A673 (cell line): ENCODE measurements around the gene USP12. TPM values are rescaled to one million over a fixed set of nuclear protein-coding genes. Genes with fewer than 3 reads are reported as not detected.

Experiments
- BruUV-seq: library from RNA; stranded (reverse); fragments of 400-500 nt; replicated peaks from 2 replicates; lab custom pipeline; 2021; lab: Mats Ljungman, UMichigan
- CTCF ChIA-PET: fragments of 300-600 bp; sonication (Branson Sonifier 250); formaldehyde crosslinking; loops from one replicate; lab custom pipeline; 2022; ENCODE audit warnings: antibody characterized with exemption; lab: Charles Lee
- POLR2A ChIA-PET: fragments of 300-600 bp; sonication (Branson Sonifier 250); formaldehyde crosslinking; loops from one replicate; lab custom pipeline; 2022; ENCODE audit warnings: antibody characterized with exemption; ENCODE audit not compliant: low non-redundant PET; lab: Charles Lee
- DNase-seq: peaks from one replicate; pipeline ENCODE4 v3.0.0-alpha.2; 2015; ENCODE audit warnings: low spot score
- H3K27ac ChIP-seq: fragments of 200-600 bp; sonication (generic); 2 replicates; pipeline ENCODE4 v1.5.1; 2016; ENCODE audit warnings: mixed run types, low read depth, mild to moderate bottlenecking, mixed read lengths, antibody characterized with exemption, low read length; ENCODE audit not compliant: poor library complexity, severe bottlenecking
- H3K27me3 ChIP-seq: fragments of 200-600 bp; sonication (generic); replicated peaks from 2 replicates; pipeline ENCODE4 v1.6.1; 2017; ENCODE audit warnings: mixed run types, low read depth, mild to moderate bottlenecking, mixed read lengths, antibody characterized with exemption, low read length; ENCODE audit not compliant: insufficient read depth, poor library complexity
- H3K36me3 ChIP-seq: fragments of 200-600 bp; sonication (generic); 2 replicates; pipeline ENCODE4 v1.6.1; 2016; ENCODE audit warnings: mixed run types, mild to moderate bottlenecking, mixed read lengths, antibody characterized with exemption, low read length; ENCODE audit not compliant: insufficient read depth, poor library complexity, severe bottlenecking
- H3K4me1 ChIP-seq: fragments of 200-600 bp; sonication (generic); 2 replicates; pipeline ENCODE4 v1.6.1; 2017; ENCODE audit warnings: mixed run types, mild to moderate bottlenecking, mixed read lengths, antibody characterized with exemption, low read length; ENCODE audit not compliant: insufficient read depth, poor library complexity, severe bottlenecking
- H3K4me3 ChIP-seq: fragments of 200-600 bp; sonication (generic); 2 replicates; pipeline ENCODE4 v1.5.1; 2016; ENCODE audit warnings: low read depth, mixed run types, mild to moderate bottlenecking, mixed read lengths, low read length; ENCODE audit not compliant: poor library complexity, severe bottlenecking
- H3K9me3 ChIP-seq: fragments of 200-600 bp; sonication (generic); 2 replicates; pipeline ENCODE4 v1.6.1; 2016; ENCODE audit warnings: mixed run types, low read depth, mild to moderate bottlenecking, mixed read lengths, antibody characterized with exemption, low read length; ENCODE audit not compliant: poor library complexity, severe bottlenecking
- EZH2 ChIP-seq: fragments of 200-600 bp; sonication (generic); IDR thresholded peaks from 2 replicates; pipeline ENCODE4 v1.6.1; 2017; ENCODE audit warnings: borderline replicate concordance, low read depth, mild to moderate bottlenecking, mixed read lengths, antibody characterized with exemption, low read length; ENCODE audit not compliant: poor library complexity, severe bottlenecking
- intact Hi-C: fragments of 100-400 bp; cut with micrococcal nuclease; formaldehyde crosslinking; loops from one replicate; pipeline ENCODE4 v1.10.0; 2022; ENCODE audit not compliant: unreplicated experiment
- total RNA-seq: library from RNA; stranded (reverse); gene quantifications from 2 replicates; pipeline ENCODE4 v1.2.3, GENCODE V29; 2021
- TF ChIP-seq, protein P1 (sequence below): fragments of 300-800, 200-600 bp; sonication (generic); conservative IDR thresholded peaks from 2 replicates; pipeline ENCODE4 v1.5.1; 2017; ENCODE audit warnings: low read depth, mild to moderate bottlenecking, antibody characterized with exemption, low read length, moderate library complexity, mixed read lengths

USP12 gene
- total RNA-seq, 1 experiment from 2014 or later = 16.6 TPM

DNA sequence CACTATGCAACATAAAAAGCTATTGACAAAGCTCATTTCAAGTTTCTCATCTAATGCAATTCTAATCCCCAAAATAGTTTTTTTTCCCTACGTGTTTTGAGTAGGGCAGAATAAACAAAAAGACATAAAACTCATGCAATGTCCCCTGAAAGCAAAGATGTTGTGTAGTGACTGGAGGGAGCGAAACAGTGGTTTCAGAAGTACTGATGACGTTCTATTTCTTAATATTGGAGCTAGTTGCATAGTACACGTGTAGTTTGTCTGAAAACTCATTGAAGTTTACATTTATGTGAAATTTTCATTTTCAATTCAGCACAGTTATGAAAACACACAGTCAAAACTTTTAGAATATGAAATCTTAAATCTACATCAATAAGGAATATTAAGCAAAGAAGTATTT, 31.6 kb downstream of the USP12 start:
- CTCF ChIA-PET = no interaction called here
- no peak overlapping the region for H3K4me3 ChIP-seq
- BruUV-seq = no TSS peak
- no peak for TF ChIP-seq EZH2
- TF ChIP-seq, protein P1, sequence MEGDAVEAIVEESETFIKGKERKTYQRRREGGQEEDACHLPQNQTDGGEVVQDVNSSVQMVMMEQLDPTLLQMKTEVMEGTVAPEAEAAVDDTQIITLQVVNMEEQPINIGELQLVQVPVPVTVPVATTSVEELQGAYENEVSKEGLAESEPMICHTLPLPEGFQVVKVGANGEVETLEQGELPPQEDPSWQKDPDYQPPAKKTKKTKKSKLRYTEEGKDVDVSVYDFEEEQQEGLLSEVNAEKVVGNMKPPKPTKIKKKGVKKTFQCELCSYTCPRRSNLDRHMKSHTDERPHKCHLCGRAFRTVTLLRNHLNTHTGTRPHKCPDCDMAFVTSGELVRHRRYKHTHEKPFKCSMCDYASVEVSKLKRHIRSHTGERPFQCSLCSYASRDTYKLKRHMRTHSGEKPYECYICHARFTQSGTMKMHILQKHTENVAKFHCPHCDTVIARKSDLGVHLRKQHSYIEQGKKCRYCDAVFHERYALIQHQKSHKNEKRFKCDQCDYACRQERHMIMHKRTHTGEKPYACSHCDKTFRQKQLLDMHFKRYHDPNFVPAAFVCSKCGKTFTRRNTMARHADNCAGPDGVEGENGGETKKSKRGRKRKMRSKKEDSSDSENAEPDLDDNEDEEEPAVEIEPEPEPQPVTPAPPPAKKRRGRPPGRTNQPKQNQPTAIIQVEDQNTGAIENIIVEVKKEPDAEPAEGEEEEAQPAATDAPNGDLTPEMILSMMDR = no peak
- H3K4me1 ChIP-seq = no peaks in the 10 kb centered on the region
- intact Hi-C loops = no loop called here
- H3K9me3 ChIP-seq = peaks cover 19% of the 10 kb centered on the region
- DNase-seq = no peak
- H3K27me3 ChIP-seq = no peaks in the 10 kb centered on the region
- POLR2A ChIA-PET = no interaction called here
- H3K27ac ChIP-seq = no peak overlapping the region
- no peaks in the 10 kb centered on the region for H3K36me3 ChIP-seq

DNA sequence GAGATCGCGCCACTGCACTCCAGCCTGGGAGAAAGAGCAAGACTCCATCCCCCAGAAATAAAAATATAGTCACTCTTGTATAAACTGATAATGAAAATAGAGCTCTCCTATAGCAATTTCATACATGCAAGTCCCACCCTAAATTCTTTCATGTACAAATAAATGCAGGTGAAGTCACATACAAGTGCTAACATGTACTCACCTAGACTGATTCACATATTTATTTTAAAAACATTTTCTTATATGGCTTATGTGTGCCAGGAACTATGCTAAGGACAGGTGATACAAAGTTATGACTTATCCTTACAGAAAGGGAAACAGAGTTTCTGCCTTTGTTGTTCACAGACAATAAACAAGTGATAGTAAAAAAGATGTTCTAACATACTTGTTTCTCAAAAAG, 32.0 kb downstream of the USP12 start:
- Histone ChIP-seq H3K4me1 (no peaks in the 10 kb centered on the region), H3K4me3 (no peak overlapping the region), H3K27ac (no peak overlapping the region), H3K9me3 (peaks cover 19% of the 10 kb centered on the region), H3K27me3 (no peaks in the 10 kb centered on the region), H3K36me3 (no peaks in the 10 kb centered on the region)
- no peak for DNase-seq
- no TSS peak for BruUV-seq
- ChIA-PET CTCF (no interaction called here), POLR2A (no interaction called here)
- TF ChIP-seq, protein P1 = no peak
- no peak for TF ChIP-seq EZH2
- intact Hi-C loops = no loop called here

DNA sequence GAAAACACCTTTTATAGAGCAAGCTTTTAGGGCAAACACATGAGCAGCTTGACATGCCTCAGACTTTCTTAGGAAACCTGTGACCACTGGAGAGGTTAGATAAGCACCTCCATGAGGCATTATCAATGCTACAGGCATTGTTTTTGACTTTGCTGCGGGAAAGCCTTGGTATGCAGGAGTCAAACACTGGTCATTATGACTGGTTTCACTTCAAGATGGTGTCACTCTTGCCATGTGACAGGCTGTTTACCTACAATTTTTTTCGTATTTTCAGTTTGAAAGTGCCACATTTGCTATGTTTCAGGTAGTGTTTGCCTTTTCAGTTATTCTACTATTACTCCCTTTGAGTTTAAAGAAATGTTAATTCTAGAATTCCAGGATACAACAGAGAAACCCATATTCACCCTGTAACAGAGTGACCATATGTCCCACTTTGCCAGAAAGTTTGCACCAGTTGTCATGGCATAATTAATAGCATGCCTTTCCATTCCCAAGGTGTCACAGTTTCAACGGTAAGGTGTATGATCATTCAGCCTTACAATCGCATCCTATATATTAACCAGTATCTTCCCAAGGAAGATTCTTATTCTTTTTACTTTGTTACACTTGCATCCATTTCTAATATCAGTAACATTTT, 33.0 kb downstream of the USP12 start:
- ChIA-PET POLR2A (no interaction called here), CTCF (no interaction called here)
- Histone ChIP-seq H3K36me3 (no peaks in the 10 kb centered on the region), H3K9me3 (peaks cover 16% of the 10 kb centered on the region), H3K27me3 (no peaks in the 10 kb centered on the region), H3K4me3 (no peak overlapping the region), H3K27ac (no peak overlapping the region), H3K4me1 (no peaks in the 10 kb centered on the region)
- DNase-seq = no peak
- TF ChIP-seq, protein P1 = no peak
- no peak for TF ChIP-seq EZH2
- BruUV-seq = no TSS peak
- intact Hi-C loops = no loop called here
